PC-3 (cell line): ENCODE results near the gene LDB1. TPM values are rescaled to one million over a fixed set of nuclear protein-coding genes. Genes with fewer than 3 reads are reported as not detected.

Experiments used
- ATAC-seq: fragments of 200-7000 bp; cut with Tn5 transposase; 2 replicates; pipeline ENCODE4 v1.9.1; 2020; ENCODE audit warnings: mild to moderate bottlenecking, moderate library complexity
- BruUV-seq: library from RNA; stranded (reverse); fragments of 400-500 nt; replicated peaks from 2 replicates; lab custom pipeline; 2021; lab: Mats Ljungman, UMichigan
- CTCF ChIA-PET: fragments of 300-600 bp; sonication (Branson Sonifier 250); formaldehyde crosslinking; loops from one replicate; lab custom pipeline; 2022; ENCODE audit warnings: antibody characterized with exemption; lab: Charles Lee
- POLR2A ChIA-PET: fragments of 300-600 bp; sonication (Branson Sonifier 250); formaldehyde crosslinking; loops from one replicate; lab custom pipeline; 2022; ENCODE audit warnings: antibody characterized with exemption; ENCODE audit not compliant: unreplicated experiment; lab: Charles Lee
- DNase-seq: peaks from one replicate; pipeline ENCODE4 v3.0.0-alpha.2; 2015
- H2AFZ ChIP-seq: fragments of 300-600 bp; sonication (generic); 2 replicates; pipeline ENCODE4 v1.6.0; 2016; ENCODE audit warnings: antibody characterized with exemption, low read length
- H3F3A ChIP-seq: fragments of 300-600 bp; sonication (generic); one replicate; pipeline ENCODE4 v1.6.0; 2017; ENCODE audit warnings: antibody characterized with exemption, low read length, control low read depth, mild to moderate bottlenecking; ENCODE audit not compliant: unreplicated experiment
- H3K27ac ChIP-seq: fragments of 300-600 bp; sonication (generic); 2 replicates; pipeline ENCODE4 v1.5.1; 2016; ENCODE audit warnings: mild to moderate bottlenecking, low read length
- H3K27me3 ChIP-seq: fragments of 300-600 bp; sonication (generic); 2 replicates; pipeline ENCODE4 v1.6.1; 2016; ENCODE audit warnings: low read length, mixed read lengths
- H3K36me3 ChIP-seq: fragments of 300-600 bp; sonication (generic); 2 replicates; pipeline ENCODE4 v1.6.1; 2016; ENCODE audit warnings: low read depth, mixed run types, low read length, mixed read lengths
- H3K4me1 ChIP-seq: fragments of 300-600 bp; sonication (generic); 2 replicates; pipeline ENCODE4 v1.5.1; 2016; ENCODE audit warnings: low read length; ENCODE audit not compliant: insufficient read depth
- H3K4me2 ChIP-seq: fragments of 300-600 bp; sonication (generic); 2 replicates; pipeline ENCODE4 v1.6.0; 2016; ENCODE audit warnings: low read length
- H3K4me3 ChIP-seq: fragments of 300-600 bp; sonication (generic); 2 replicates; pipeline ENCODE4 v1.5.1; 2016; ENCODE audit warnings: mild to moderate bottlenecking, low read length, mixed read lengths
- H3K79me2 ChIP-seq: fragments of 300-600 bp; sonication (generic); 2 replicates; pipeline ENCODE4 v1.6.1; 2017; ENCODE audit warnings: low read length, mixed read lengths
- H3K9ac ChIP-seq: fragments of 300-600 bp; sonication (generic); 2 replicates; pipeline ENCODE4 v1.6.0; 2016; ENCODE audit warnings: mild to moderate bottlenecking, low read length
- H3K9me2 ChIP-seq: fragments of 300-600 bp; sonication (generic); replicated peaks from 2 replicates; pipeline ENCODE4 v1.6.1; 2016; ENCODE audit warnings: mixed run types, low read length, mixed read lengths
- H3K9me3 ChIP-seq: fragments of 300-600 bp; sonication (generic); 2 replicates; pipeline ENCODE4 v1.6.1; 2016; ENCODE audit warnings: low read length, mixed read lengths
- H4K20me1 ChIP-seq: fragments of 300-600 bp; sonication (generic); 2 replicates; pipeline ENCODE4 v1.6.1; 2016; ENCODE audit warnings: low read length, mixed read lengths
- CTCF ChIP-seq: fragments of 300-600 bp; sonication (generic); conservative IDR thresholded peaks from 2 replicates; pipeline ENCODE4 v1.5.1; 2017; ENCODE audit warnings: antibody characterized with exemption, low read depth, mild to moderate bottlenecking, low read length
- EZH2 ChIP-seq: fragments of 300-600 bp; sonication (generic); IDR thresholded peaks from one replicate; pipeline ENCODE4 v1.6.1; 2017; ENCODE audit warnings: antibody characterized with exemption, mild to moderate bottlenecking, low read length; ENCODE audit not compliant: unreplicated experiment
- EZH2phosphoT487 ChIP-seq: fragments of 300-600 bp; sonication (generic); IDR thresholded peaks from 2 replicates; pipeline ENCODE4 v1.6.1; 2018; ENCODE audit warnings: mild to moderate bottlenecking, antibody characterized with exemption, low read length, borderline replicate concordance
- intact Hi-C: fragments of 100-400 bp; cut with micrococcal nuclease; formaldehyde crosslinking; loops from 2 replicates; pipeline ENCODE4 v1.9.0; 2023
- total RNA-seq: library from RNA; depleted of rRNA; stranded (reverse); fragments of >200 nt; gene quantifications from 2 replicates; pipeline ENCODE4 v1.2.3, GENCODE V29; 2014

Gene LDB1
- total RNA-seq, 1 experiment from 2014 or later, result 34.2 TPM

- BruUV-seq, result no TSS peak
- DNase-seq, result no peak
- H3K4me2 ChIP-seq, result no peak overlapping the region
- TF ChIP-seq EZH2 (no peak), CTCF (peak; percentile 38)
- H3F3A ChIP-seq, result no peaks in the 10 kb centered on the region
- no peak overlapping the region for H3K27ac ChIP-seq
- intact Hi-C loops, result no loop called here
- ChIA-PET POLR2A (interaction anchor here (0.6 kb wide), 1 partner anchor 12 kb away, joined by 14 read pairs; no protein-coding TSS in a partner anchor), CTCF (interaction anchor here (0.5 to 1.0 kb wide), 4 partner anchors 45 to 634 kb away, joined by 3 to 5 read pairs (median 3); partner anchors contain the start of gene ARMH3)
- no peak overlapping the region for H3K4me3 ChIP-seq
- H3K36me3 ChIP-seq, result no peaks in the 10 kb centered on the region
- peak; percentile 66 for ATAC-seq
- H3K9me2 ChIP-seq, result no peaks in the 10 kb centered on the region
- H3K9me3 ChIP-seq, result no peaks in the 10 kb centered on the region
- H3K27me3 ChIP-seq, result no peaks in the 10 kb centered on the region
- no peaks in the 10 kb centered on the region for H4K20me1 ChIP-seq
- no peak overlapping the region for H2AFZ ChIP-seq
- no peak overlapping the region for H3K9ac ChIP-seq
- no peaks in the 10 kb centered on the region for H3K4me1 ChIP-seq
- no peaks in the 10 kb centered on the region for H3K79me2 ChIP-seq
Measured at GRCh38 chr10:102101152-102101551, 19.0 kb downstream of the LDB1 start.

GRCh38 chr10:102096449-102096848, 23.7 kb downstream of the LDB1 start:
- no peaks in the 10 kb centered on the region for H3F3A ChIP-seq
- no TSS peak for BruUV-seq
- no peaks in the 10 kb centered on the region for H3K4me1 ChIP-seq
- no peak overlapping the region for H3K4me2 ChIP-seq
- DNase-seq (no peak), ATAC-seq (no peak)
- no peak overlapping the region for H2AFZ ChIP-seq
- no peaks in the 10 kb centered on the region for H4K20me1 ChIP-seq
- H3K27me3 ChIP-seq, result no peaks in the 10 kb centered on the region
- CTCF ChIA-PET, result no interaction called here
- no peak overlapping the region for H3K27ac ChIP-seq
- intact Hi-C loops, result no loop called here
- H3K36me3 ChIP-seq, result no peaks in the 10 kb centered on the region
- no peaks in the 10 kb centered on the region for H3K9me2 ChIP-seq
- H3K9me3 ChIP-seq, result no peaks in the 10 kb centered on the region
- H3K4me3 ChIP-seq, result no peak overlapping the region
- POLR2A ChIA-PET, result no interaction called here
- TF ChIP-seq EZH2 (no peak), CTCF (no peak)
- H3K9ac ChIP-seq, result no peak overlapping the region
- H3K79me2 ChIP-seq, result no peaks in the 10 kb centered on the region

GRCh38 chr10:102090772-102091171, 29.4 kb downstream of the LDB1 start:
- Histone ChIP-seq H3K4me2 (no peak overlapping the region), H3K9me3 (no peaks in the 10 kb centered on the region), H3K9me2 (no peaks in the 10 kb centered on the region), H4K20me1 (no peaks in the 10 kb centered on the region), H3K36me3 (no peaks in the 10 kb centered on the region), H3K4me3 (no peak overlapping the region), H3K4me1 (no peaks in the 10 kb centered on the region), H3K9ac (no peak overlapping the region), H3K79me2 (no peaks in the 10 kb centered on the region), H3F3A (no peaks in the 10 kb centered on the region), H3K27me3 (no peaks in the 10 kb centered on the region), H3K27ac (no peak overlapping the region), H2AFZ (no peak overlapping the region)
- no TSS peak for BruUV-seq
- POLR2A ChIA-PET, result no interaction called here
- intact Hi-C loops, result no loop called here
- no peak for ATAC-seq
- no peak for DNase-seq
- CTCF ChIA-PET, result no interaction called here
- no peak for TF ChIP-seq CTCF
- no peak for TF ChIP-seq EZH2phosphoT487
